Measurements from ENCODE around the gene SPATA17.

Gene SPATA17

DNA sequence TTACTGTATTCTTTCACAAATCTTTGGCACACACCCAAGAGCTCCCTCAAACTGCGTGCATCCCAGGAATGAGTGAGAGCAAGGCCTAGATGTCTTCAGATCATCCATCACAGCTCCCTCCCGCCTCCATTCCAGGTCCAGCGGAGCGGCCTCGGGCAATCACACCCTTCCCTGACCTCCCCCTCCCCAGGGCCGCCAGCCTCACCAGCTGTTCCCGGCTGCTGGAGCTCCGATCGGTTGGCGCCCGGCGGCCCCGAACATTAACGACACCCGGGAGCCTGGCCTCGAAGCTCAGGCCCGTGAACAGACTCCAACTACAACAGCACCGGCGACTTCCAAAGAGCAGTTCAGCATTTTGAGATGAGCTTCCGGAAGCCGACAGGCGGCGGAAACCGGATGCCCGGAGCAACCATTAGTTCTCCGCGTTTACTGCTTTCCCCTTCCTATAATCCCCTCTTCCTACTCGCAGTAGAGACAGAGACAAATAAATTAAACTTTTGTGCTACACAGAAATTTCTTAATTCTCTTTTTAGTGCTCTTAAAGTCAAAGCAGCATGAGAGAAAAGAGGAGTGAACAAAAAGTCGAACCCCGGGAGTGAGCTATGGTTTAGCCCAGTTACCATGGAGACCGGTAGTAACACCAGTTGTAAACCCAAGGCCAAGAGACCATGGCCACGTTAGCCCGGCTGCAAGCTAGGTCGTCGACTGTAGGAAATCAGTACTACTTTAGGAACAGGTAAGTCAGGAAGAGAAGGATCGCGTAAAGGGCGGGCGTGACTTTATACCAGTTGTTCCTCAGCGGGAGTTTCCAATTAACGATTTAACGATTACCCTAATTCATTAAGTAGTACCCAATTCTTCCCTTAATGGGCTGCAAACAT lies at the start of gene SPATA17, which contains the start of gene GPATCH2 (continued):
- TF ChIP-seq SCRT1 (tag by site-specific recombination; IDR thresholded peaks at IDR 0.05; ENCODE audit: borderline replicate concordance) (no peak), ZNF76 (tag by site-specific recombination; IDR thresholded peaks at IDR 0.05; ENCODE audit: borderline replicate concordance, low read depth) (no peak), ZNF529 (tag by site-specific recombination; IDR thresholded peaks at IDR 0.05; ENCODE audit: insufficient replicate concordance) (no peak), ZNF473 (tag by site-specific recombination; IDR thresholded peaks at IDR 0.05) (no peak), ZNF266 (tag by site-specific recombination; IDR thresholded peaks at IDR 0.05; ENCODE audit: low read depth) (no peak), ZNF571 (tag by site-specific recombination; IDR thresholded peaks at IDR 0.05) (no peak), ZNF629 (tag by site-specific recombination; IDR thresholded peaks at IDR 0.05) (peak; percentile 45; the same call in 1 of the 2 replicates), ZIC2 (tag by site-specific recombination; IDR thresholded peaks at IDR 0.05) (no peak), SCRT2 (tag by site-specific recombination; IDR thresholded peaks at IDR 0.05) (0 out of 2 replicates have a peak, but pooled peaks have one; percentile 8), SP2 (tag by site-specific recombination; IDR thresholded peaks at IDR 0.05) (peak; percentile 62), ZNF514 (tag by site-specific recombination; IDR thresholded peaks at IDR 0.05) (no peak), ZNF184 (tag by site-specific recombination; IDR thresholded peaks at IDR 0.05) (no peak), ZNF214 (tag by site-specific recombination; IDR thresholded peaks at IDR 0.05; ENCODE audit: borderline replicate concordance) (no peak), ZNF146 (tag by site-specific recombination; IDR thresholded peaks at IDR 0.05) (no peak), WT1 (tag by site-specific recombination; IDR thresholded peaks at IDR 0.05) (no peak), ZSCAN30 (tag by site-specific recombination; IDR thresholded peaks at IDR 0.05) (no peak), OVOL3 (tag by site-specific recombination; IDR thresholded peaks at IDR 0.05) (no peak), ZNF169 (tag by site-specific recombination; IDR thresholded peaks at IDR 0.05) (no peak), ZNF510 (tag by site-specific recombination; IDR thresholded peaks at IDR 0.05; ENCODE audit: insufficient replicate concordance) (no peak), ZBTB20 (tag by site-specific recombination; IDR thresholded peaks at IDR 0.05) (no peak), KLF1 (tag by site-specific recombination; IDR thresholded peaks at IDR 0.05) (no peak), ZNF658 (tag by site-specific recombination; IDR thresholded peaks at IDR 0.05) (no peak)
- TF ChIP-seq, protein P1, sequence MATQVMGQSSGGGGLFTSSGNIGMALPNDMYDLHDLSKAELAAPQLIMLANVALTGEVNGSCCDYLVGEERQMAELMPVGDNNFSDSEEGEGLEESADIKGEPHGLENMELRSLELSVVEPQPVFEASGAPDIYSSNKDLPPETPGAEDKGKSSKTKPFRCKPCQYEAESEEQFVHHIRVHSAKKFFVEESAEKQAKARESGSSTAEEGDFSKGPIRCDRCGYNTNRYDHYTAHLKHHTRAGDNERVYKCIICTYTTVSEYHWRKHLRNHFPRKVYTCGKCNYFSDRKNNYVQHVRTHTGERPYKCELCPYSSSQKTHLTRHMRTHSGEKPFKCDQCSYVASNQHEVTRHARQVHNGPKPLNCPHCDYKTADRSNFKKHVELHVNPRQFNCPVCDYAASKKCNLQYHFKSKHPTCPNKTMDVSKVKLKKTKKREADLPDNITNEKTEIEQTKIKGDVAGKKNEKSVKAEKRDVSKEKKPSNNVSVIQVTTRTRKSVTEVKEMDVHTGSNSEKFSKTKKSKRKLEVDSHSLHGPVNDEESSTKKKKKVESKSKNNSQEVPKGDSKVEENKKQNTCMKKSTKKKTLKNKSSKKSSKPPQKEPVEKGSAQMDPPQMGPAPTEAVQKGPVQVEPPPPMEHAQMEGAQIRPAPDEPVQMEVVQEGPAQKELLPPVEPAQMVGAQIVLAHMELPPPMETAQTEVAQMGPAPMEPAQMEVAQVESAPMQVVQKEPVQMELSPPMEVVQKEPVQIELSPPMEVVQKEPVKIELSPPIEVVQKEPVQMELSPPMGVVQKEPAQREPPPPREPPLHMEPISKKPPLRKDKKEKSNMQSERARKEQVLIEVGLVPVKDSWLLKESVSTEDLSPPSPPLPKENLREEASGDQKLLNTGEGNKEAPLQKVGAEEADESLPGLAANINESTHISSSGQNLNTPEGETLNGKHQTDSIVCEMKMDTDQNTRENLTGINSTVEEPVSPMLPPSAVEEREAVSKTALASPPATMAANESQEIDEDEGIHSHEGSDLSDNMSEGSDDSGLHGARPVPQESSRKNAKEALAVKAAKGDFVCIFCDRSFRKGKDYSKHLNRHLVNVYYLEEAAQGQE (tag by site-specific recombination; IDR thresholded peaks at IDR 0.05), result peak; percentile 57; the same call in 1 of the 2 replicates
- TF ChIP-seq, protein P2, sequence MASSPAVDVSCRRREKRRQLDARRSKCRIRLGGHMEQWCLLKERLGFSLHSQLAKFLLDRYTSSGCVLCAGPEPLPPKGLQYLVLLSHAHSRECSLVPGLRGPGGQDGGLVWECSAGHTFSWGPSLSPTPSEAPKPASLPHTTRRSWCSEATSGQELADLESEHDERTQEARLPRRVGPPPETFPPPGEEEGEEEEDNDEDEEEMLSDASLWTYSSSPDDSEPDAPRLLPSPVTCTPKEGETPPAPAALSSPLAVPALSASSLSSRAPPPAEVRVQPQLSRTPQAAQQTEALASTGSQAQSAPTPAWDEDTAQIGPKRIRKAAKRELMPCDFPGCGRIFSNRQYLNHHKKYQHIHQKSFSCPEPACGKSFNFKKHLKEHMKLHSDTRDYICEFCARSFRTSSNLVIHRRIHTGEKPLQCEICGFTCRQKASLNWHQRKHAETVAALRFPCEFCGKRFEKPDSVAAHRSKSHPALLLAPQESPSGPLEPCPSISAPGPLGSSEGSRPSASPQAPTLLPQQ (tag by site-specific recombination; IDR thresholded peaks at IDR 0.05), result no peak
- TF ChIP-seq, protein P3, sequence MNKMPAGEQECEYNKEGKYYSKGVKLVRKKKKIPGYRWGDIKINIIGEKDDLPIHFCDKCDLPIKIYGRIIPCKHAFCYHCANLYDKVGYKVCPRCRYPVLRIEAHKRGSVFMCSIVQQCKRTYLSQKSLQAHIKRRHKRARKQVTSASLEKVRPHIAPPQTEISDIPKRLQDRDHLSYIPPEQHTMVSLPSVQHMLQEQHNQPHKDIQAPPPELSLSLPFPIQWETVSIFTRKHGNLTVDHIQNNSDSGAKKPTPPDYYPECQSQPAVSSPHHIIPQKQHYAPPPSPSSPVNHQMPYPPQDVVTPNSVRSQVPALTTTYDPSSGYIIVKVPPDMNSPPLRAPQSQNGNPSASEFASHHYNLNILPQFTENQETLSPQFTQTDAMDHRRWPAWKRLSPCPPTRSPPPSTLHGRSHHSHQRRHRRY (tag by site-specific recombination; IDR thresholded peaks at IDR 0.05), result no peak
- TF ChIP-seq, protein P4, sequence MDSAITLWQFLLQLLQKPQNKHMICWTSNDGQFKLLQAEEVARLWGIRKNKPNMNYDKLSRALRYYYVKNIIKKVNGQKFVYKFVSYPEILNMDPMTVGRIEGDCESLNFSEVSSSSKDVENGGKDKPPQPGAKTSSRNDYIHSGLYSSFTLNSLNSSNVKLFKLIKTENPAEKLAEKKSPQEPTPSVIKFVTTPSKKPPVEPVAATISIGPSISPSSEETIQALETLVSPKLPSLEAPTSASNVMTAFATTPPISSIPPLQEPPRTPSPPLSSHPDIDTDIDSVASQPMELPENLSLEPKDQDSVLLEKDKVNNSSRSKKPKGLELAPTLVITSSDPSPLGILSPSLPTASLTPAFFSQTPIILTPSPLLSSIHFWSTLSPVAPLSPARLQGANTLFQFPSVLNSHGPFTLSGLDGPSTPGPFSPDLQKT (IDR thresholded peaks at IDR 0.05; ENCODE audit: borderline replicate concordance, low read depth, low read length), result no peak
- TF ChIP-seq, protein P5, sequence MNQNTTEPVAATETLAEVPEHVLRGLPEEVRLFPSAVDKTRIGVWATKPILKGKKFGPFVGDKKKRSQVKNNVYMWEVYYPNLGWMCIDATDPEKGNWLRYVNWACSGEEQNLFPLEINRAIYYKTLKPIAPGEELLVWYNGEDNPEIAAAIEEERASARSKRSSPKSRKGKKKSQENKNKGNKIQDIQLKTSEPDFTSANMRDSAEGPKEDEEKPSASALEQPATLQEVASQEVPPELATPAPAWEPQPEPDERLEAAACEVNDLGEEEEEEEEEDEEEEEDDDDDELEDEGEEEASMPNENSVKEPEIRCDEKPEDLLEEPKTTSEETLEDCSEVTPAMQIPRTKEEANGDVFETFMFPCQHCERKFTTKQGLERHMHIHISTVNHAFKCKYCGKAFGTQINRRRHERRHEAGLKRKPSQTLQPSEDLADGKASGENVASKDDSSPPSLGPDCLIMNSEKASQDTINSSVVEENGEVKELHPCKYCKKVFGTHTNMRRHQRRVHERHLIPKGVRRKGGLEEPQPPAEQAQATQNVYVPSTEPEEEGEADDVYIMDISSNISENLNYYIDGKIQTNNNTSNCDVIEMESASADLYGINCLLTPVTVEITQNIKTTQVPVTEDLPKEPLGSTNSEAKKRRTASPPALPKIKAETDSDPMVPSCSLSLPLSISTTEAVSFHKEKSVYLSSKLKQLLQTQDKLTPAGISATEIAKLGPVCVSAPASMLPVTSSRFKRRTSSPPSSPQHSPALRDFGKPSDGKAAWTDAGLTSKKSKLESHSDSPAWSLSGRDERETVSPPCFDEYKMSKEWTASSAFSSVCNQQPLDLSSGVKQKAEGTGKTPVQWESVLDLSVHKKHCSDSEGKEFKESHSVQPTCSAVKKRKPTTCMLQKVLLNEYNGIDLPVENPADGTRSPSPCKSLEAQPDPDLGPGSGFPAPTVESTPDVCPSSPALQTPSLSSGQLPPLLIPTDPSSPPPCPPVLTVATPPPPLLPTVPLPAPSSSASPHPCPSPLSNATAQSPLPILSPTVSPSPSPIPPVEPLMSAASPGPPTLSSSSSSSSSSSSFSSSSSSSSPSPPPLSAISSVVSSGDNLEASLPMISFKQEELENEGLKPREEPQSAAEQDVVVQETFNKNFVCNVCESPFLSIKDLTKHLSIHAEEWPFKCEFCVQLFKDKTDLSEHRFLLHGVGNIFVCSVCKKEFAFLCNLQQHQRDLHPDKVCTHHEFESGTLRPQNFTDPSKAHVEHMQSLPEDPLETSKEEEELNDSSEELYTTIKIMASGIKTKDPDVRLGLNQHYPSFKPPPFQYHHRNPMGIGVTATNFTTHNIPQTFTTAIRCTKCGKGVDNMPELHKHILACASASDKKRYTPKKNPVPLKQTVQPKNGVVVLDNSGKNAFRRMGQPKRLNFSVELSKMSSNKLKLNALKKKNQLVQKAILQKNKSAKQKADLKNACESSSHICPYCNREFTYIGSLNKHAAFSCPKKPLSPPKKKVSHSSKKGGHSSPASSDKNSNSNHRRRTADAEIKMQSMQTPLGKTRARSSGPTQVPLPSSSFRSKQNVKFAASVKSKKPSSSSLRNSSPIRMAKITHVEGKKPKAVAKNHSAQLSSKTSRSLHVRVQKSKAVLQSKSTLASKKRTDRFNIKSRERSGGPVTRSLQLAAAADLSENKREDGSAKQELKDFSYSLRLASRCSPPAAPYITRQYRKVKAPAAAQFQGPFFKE (tag by site-specific recombination; IDR thresholded peaks at IDR 0.05; ENCODE audit: borderline replicate concordance), result no peak

Data from HEK293 (cell line).